NCI-H1436 treated with DMSO at 0.1 percent for 48 hours (cell line): ENCODE measurements around the gene TARBP2.
"Not testable (repeated sequence)": the region's sequence is repeated elsewhere in the genome, so short reads cannot be mapped to it uniquely, and the experiment has no call there.

Source experiments
- DNase-seq: peaks from one replicate; lab custom pipeline; 2025; lab: John Stamatoyannopoulos, UW

TARBP2 gene

GRCh38 chr12:53513712-53514410, 12.8 kb downstream of the TARBP2 start:
- DNase-seq = no peak

GRCh38 chr12:53514628-53515290, 13.7 kb downstream of the TARBP2 start:
- no peak for DNase-seq

- DNase-seq = no peak
These were observed 14.2 kb downstream of the TARBP2 start for GRCh38 chr12:53515291-53515680.

- DNase-seq = no peak
These were observed 15.8 kb downstream of the TARBP2 start for GRCh38 chr12:53516758-53517455.

- no peak for DNase-seq
These were observed 17.3 kb downstream of the TARBP2 start for GRCh38 chr12:53518381-53518780.

GRCh38 chr12:53523131-53523530, 22.0 kb downstream of the TARBP2 start:
- DNase-seq = no peak

- DNase-seq = no peak
These were observed 23.4 kb downstream of the TARBP2 start for GRCh38 chr12:53524476-53524875.

- no peak for DNase-seq
These were observed 29.0 kb downstream of the TARBP2 start for GRCh38 chr12:53530061-53530460.

- DNase-seq = no peak
These were observed 29.8 kb downstream of the TARBP2 start for GRCh38 chr12:53530920-53531319.

GRCh38 chr12:53532021-53532420, 30.9 kb downstream of the TARBP2 start:
- no peak for DNase-seq

- no peak for DNase-seq
These were observed 31.7 kb downstream of the TARBP2 start for GRCh38 chr12:53532524-53533445.

GRCh38 chr12:53533471-53533870, 32.4 kb downstream of the TARBP2 start:
- no peak for DNase-seq

- DNase-seq = no peak
These were observed 35.9 kb downstream of the TARBP2 start for GRCh38 chr12:53536962-53537361.

GRCh38 chr12:53538209-53538689, 37.2 kb downstream of the TARBP2 start:
- DNase-seq = no peak

- DNase-seq = no peak
These were observed 38.4 kb downstream of the TARBP2 start for GRCh38 chr12:53539526-53539925.

- DNase-seq = no peak
These were observed 42.5 kb downstream of the TARBP2 start for GRCh38 chr12:53543539-53543938.

- not testable (repeated sequence) for DNase-seq
These were observed 47.3 kb downstream of the TARBP2 start for GRCh38 chr12:53548354-53548753.

GRCh38 chr12:53550131-53550530, 49.0 kb downstream of the TARBP2 start:
- not testable (repeated sequence) for DNase-seq

GRCh38 chr12:53550595-53550994, 49.5 kb downstream of the TARBP2 start:
- no peak for DNase-seq

- DNase-seq = no peak
These were observed 50.8 kb downstream of the TARBP2 start for GRCh38 chr12:53551889-53552291.

GRCh38 chr12:53552361-53553327, 51.6 kb downstream of the TARBP2 start:
- no peak for DNase-seq
